Ectodermal cell (in vitro differentiated cells): ENCODE data around the gene SEPHS2.
A peak's percentile ranks its signal among the peaks of the same experiment; 100 is the strongest.

Source experiments
- H3K27ac ChIP-seq: 2 replicates; pipeline ENCODE4 v1.7.0; 2013; ENCODE audit warnings: mild to moderate bottlenecking, low read depth, low read length; ENCODE audit not compliant: insufficient read depth, poor library complexity, severe bottlenecking
- H3K27me3 ChIP-seq: 2 replicates; pipeline ENCODE4 v1.7.0; 2013; ENCODE audit warnings: mild to moderate bottlenecking, low read length; ENCODE audit not compliant: insufficient read depth, control insufficient read depth, poor library complexity, severe bottlenecking
- H3K36me3 ChIP-seq: one replicate; pipeline ENCODE4 v1.7.0; 2013; ENCODE audit warnings: low read length; ENCODE audit not compliant: control insufficient read depth, insufficient read depth
- H3K4me1 ChIP-seq: one replicate; pipeline ENCODE4 v1.7.0; 2013; ENCODE audit warnings: low read length; ENCODE audit not compliant: control insufficient read depth, insufficient read depth
- H3K4me3 ChIP-seq: 2 replicates; pipeline ENCODE4 v1.7.0; 2013; ENCODE audit warnings: low read depth, low read length, control low read depth; ENCODE audit not compliant: insufficient read depth
- H3K9me3 ChIP-seq: 2 replicates; pipeline ENCODE4 v1.7.0; 2013; ENCODE audit warnings: mild to moderate bottlenecking, low read length, moderate library complexity; ENCODE audit not compliant: control insufficient read depth
- WGBS, 2 experiments: methylation state at CpG; one replicate each; pipeline ENCODE4 v1.1.7; 2013; ENCODE audit warnings: missing lambda C conversion rate in 2 of 2; 5-methylcytosine and 5-hydroxymethylcytosine counted together

SEPHS2 gene

DNA sequence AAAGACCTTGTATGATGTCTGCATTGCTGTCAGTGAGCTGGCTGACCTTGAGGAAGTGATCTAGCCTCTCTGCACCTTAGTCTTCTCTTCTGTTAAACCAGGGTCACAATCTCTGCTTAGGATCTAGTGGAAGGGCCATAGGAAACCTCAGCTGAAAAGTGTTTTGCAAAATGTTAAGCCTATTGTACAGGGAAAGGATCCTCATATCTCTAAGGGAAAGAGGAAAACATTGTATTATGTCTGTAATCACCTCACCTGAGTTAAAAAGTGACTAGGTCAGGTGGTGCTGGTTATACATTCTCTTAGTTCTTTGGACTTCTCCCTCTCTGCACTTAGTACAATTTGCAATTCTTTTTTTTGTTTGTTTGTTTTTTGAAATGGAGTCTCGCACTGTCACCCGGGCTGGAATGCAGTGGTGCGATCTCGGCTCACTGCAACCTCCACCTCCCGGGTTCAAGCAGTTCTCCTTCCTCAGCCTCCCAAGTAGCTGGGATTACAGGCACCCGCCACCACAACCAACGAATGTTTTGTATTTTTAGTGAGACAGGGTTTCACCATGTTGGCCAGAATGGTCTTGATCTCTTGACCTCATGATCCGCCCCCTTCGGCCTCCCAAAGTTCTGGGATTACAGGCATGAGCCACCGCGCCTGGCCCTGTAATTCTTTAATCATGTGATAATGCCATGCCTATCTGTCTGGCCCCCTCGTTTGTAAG is 2.0 kb upstream of the SEPHS2 start:
- Histone ChIP-seq H3K4me3 (no peak overlapping the region), H3K4me1 (peaks cover 7% of the 10 kb centered on the region), H3K36me3 (peaks cover 8% of the 10 kb centered on the region), H3K27me3 (no peaks in the 10 kb centered on the region), H3K27ac (no peak overlapping the region), H3K9me3 (no peaks in the 10 kb centered on the region)
- 91% methylated on average over 12 of the region's 12 CpGs for WGBS, 2 experiments

GRCh38 chr16:30446203-30446595 is 525 bp upstream of the SEPHS2 start:
- 81 to 89% methylated on average over 9 to 10 of the region's 10 CpGs for WGBS, 2 experiments
- Histone ChIP-seq H3K4me3 (peak overlapping the region; percentile 73), H3K36me3 (peaks cover 8% of the 10 kb centered on the region), H3K9me3 (no peaks in the 10 kb centered on the region), H3K4me1 (peaks cover 7% of the 10 kb centered on the region), H3K27me3 (no peaks in the 10 kb centered on the region), H3K27ac (no peak overlapping the region)

- Histone ChIP-seq H3K36me3 (peaks cover 8% of the 10 kb centered on the region), H3K4me1 (peaks cover 7% of the 10 kb centered on the region), H3K4me3 (peak overlapping the region; percentile 73), H3K9me3 (no peaks in the 10 kb centered on the region), H3K27me3 (no peaks in the 10 kb centered on the region), H3K27ac (no peak overlapping the region)
- 51 to 53% methylated on average over 11 of the region's 11 CpGs for WGBS, 2 experiments
These were observed 596 bp downstream of the SEPHS2 start for GRCh38 chr16:30445149-30445407.

GRCh38 chr16:30444231-30445148 is 1.2 kb downstream of the SEPHS2 start:
- 95 to 96% methylated on average over 29 of the region's 29 CpGs for whole genome bisulfite sequencing, 2 experiments
- Histone ChIP-seq H3K36me3 (peaks cover 8% of the 10 kb centered on the region), H3K27ac (no peak overlapping the region), H3K9me3 (no peaks in the 10 kb centered on the region), H3K4me3 (peak overlapping the region; percentile 73), H3K27me3 (no peaks in the 10 kb centered on the region), H3K4me1 (peaks cover 7% of the 10 kb centered on the region)

DNA sequence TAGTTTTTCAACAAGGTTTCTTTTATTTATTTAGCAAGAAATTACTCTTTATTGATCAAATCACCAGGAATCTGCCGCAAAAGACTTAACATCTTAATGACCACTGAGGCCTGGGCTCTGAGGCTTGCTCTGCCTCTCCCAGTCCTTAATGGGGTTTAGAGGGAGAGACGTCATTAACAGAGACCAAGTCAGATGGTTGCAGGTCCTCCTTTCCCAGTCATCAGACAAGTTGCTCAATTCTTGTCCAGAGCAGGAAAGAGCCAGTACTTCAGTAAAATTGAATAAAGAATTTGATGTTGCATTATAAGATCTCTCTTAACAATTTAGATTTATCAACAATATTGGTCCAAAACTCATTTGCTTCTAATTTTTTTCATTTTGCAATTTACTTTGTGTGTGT is 2.0 kb downstream of the SEPHS2 start:
- Histone ChIP-seq H3K9me3 (no peaks in the 10 kb centered on the region), H3K4me1 (peaks cover 7% of the 10 kb centered on the region), H3K27ac (no peak overlapping the region), H3K4me3 (no peak overlapping the region), H3K27me3 (no peaks in the 10 kb centered on the region), H3K36me3 (peaks cover 8% of the 10 kb centered on the region)
- WGBS, 2 experiments: 96 to 100% methylated on average over 2 of the region's 2 CpGs

DNA sequence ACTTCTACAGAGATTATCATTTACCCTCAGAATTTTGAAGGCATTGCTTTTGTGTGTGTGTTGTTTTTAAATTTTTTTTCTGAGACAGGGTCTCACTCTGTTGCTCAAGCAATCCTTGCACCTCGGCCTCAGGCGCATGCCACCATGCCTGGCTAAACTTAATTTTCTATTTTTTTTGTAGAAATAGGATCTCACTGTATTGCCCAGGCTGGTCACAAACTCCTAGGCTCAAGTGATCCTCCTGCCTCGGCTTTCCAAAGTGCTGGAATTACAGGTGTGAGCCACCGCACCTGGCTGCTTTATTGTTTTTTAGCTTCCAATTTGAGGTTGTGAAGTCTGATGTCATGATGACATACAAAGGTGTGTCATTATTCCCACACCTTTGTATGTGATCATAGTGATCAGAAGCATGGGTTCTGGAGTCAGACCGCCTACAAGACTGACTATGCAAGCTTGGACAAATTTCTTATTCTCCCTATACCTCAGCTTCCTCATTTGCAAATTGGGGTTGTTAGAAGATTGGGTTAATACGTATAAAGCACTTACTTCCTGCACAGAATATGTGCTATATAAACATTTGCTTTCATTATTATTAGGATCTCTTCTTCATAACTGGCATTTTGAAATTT is 5.8 kb downstream of the SEPHS2 start:
- no peaks in the 10 kb centered on the region for H3K9me3 ChIP-seq

DNA sequence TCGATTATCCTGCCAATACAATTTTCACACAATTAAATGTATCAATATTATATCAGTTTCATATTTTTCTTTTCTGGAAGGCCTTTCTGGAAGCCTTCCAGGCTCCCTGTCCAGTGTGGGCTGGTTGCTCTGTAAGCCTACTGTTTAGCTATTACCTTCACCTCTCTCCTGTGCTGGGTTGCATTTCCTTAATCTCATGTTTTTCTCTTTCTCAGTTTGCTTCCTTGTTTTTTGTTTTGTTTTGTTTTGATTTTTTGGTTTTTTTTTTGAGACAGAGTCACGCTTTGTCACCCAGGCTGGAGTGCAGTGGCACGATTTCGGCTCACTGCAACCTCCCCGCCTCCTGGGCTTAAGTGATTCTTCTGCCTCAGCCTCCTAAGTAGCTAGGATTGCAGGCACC is 6.8 kb downstream of the SEPHS2 start:
- Histone ChIP-seq H3K4me1 (no peaks in the 10 kb centered on the region), H3K27me3 (peaks cover under 1% of the 10 kb centered on the region), H3K27ac (no peak overlapping the region), H3K36me3 (peaks cover 3% of the 10 kb centered on the region), H3K9me3 (no peaks in the 10 kb centered on the region), H3K4me3 (no peak overlapping the region)
- WGBS, 2 experiments: 88 to 96% methylated on average over 5 of the region's 5 CpGs

More for the DNA sequence above, 5.8 kb downstream of the SEPHS2 start:
- H3K4me3 ChIP-seq: no peak overlapping the region
- H3K27ac ChIP-seq: no peak overlapping the region
- H3K4me1 ChIP-seq: peaks cover 3% of the 10 kb centered on the region
- no peaks in the 10 kb centered on the region for H3K27me3 ChIP-seq
- H3K36me3 ChIP-seq: peaks cover 8% of the 10 kb centered on the region
- 85 to 91% methylated on average over 4 to 5 of the region's 6 CpGs for WGBS, 2 experiments

GRCh38 chr16:30437511-30438046 is 8.1 kb downstream of the SEPHS2 start:
- peaks cover 5% of the 10 kb centered on the region for H3K27me3 ChIP-seq
- no peaks in the 10 kb centered on the region for H3K4me1 ChIP-seq
- WGBS, 2 experiments: 75 to 82% methylated on average over 3 of the region's 3 CpGs
- no peaks in the 10 kb centered on the region for H3K9me3 ChIP-seq
- H3K4me3 ChIP-seq: no peak overlapping the region
- H3K27ac ChIP-seq: no peak overlapping the region
- H3K36me3 ChIP-seq: no peaks in the 10 kb centered on the region

DNA sequence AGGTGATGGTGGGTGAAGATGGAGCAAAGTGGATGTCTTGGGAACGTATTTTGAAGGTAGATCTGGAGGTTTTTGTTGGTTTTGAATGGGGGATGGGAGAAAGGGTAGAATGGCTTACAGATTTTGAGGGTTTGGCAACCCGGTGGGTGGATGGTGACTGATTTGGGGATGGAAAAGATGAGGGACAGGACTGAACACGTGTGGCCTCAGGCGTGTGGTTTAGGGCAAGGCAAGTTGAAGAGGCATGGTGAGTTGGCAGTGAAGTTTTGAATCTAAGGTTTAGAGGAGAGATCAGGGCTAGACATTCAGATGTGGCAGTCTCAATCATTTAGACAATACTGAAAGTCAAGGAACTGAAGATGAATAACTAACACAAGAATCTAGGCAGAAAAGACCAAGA is 10.8 kb downstream of the SEPHS2 start:
- no peaks in the 10 kb centered on the region for H3K9me3 ChIP-seq
- no peaks in the 10 kb centered on the region for H3K4me1 ChIP-seq
- H3K27me3 ChIP-seq: peaks cover 5% of the 10 kb centered on the region
- no peak overlapping the region for H3K27ac ChIP-seq
- H3K4me3 ChIP-seq: no peak overlapping the region
- WGBS, 2 experiments: 76% methylated on average over 4 of the region's 4 CpGs
- H3K36me3 ChIP-seq: no peaks in the 10 kb centered on the region

DNA sequence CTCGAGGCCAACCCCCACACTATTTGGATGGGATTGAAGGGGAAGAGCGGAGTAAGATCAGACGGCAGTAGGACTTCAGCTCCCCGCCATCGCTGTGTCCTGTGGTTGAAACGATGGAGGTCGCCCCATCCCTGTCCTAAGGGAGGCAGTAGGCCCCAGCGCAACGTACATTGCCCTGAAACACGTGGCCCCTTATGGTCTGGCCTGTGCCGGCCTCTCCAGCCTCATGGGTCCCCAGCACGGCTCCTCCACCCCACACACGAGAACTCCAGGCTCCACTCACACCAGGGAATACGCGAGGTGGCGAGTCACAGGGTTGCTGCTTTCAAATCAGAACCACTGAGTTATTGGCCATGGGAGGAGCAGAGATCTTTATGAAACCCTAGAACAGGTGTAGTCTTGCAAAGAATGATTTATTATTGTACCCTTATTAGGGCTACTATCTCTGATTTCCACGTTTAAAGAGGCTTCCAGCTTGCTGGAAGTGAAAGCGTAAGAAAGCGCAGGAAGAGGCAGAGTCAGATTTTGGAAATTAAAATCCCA is 15.2 kb downstream of the SEPHS2 start:
- no peak overlapping the region for H3K27ac ChIP-seq
- H3K9me3 ChIP-seq: no peaks in the 10 kb centered on the region
- H3K27me3 ChIP-seq: peaks cover 5% of the 10 kb centered on the region
- H3K36me3 ChIP-seq: no peaks in the 10 kb centered on the region
- peak overlapping the region; percentile 5 for H3K4me3 ChIP-seq
- 55 to 60% methylated on average over 19 of the region's 19 CpGs for WGBS, 2 experiments
- H3K4me1 ChIP-seq: no peaks in the 10 kb centered on the region
